GM10248 (cell line): ENCODE measurements around the gene NAGS.
"Not testable (repeated sequence)": the region's sequence is repeated elsewhere in the genome, so short reads cannot be mapped to it uniquely, and the experiment has no call there.

Source experiments
- CTCF ChIA-PET: fragments of 300-600 bp; sonication (Branson Sonifier 250); formaldehyde crosslinking; extraction: SDS; loops from one replicate; lab custom pipeline; 2021; ENCODE audit warnings: antibody characterized with exemption; lab: Yijun Ruan, JAX
- POLR2A ChIA-PET: fragments of 350-650 bp; sonication (Branson Sonifier 250); formaldehyde crosslinking; extraction: SDS; loops from one replicate; lab custom pipeline; 2020; ENCODE audit warnings: antibody characterized with exemption; lab: Yijun Ruan, JAX
- DNase-seq: peaks from one replicate; pipeline ENCODE4 v3.0.0; 2012; ENCODE audit errors: extremely low spot score
- CTCF ChIP-seq: IDR thresholded peaks from 2 replicates; pipeline ENCODE4 v1.5.1; 2012; ENCODE audit warnings: mild to moderate bottlenecking, low read depth; ENCODE audit errors: extremely low read depth, missing control alignments, control extremely low read depth

Gene NAGS

GRCh38 chr17:44044071-44044470 is 39.6 kb downstream of the NAGS start:
- ChIA-PET CTCF (interaction anchor here (0.6 to 3.7 kb wide), 6 partner anchors 9 to 269 kb away, joined by 3 to 57 read pairs (median 3); partner anchors contain the start of gene PPY), POLR2A (interaction anchor here (0.7 kb wide), 1 partner anchor 610 kb away, joined by 3 read pairs; no protein-coding TSS in a partner anchor)
- no peak for TF ChIP-seq CTCF
- DNase-seq, result no peak

GRCh38 chr17:44045486-44045885 is 41.1 kb downstream of the NAGS start:
- ChIA-PET CTCF (interaction anchor here (1.5 kb wide), 1 partner anchor 101 kb away, joined by 6 read pairs; no protein-coding TSS in a partner anchor), POLR2A (no interaction called here)
- TF ChIP-seq CTCF, result no peak
- no peak for DNase-seq

GRCh38 chr17:44046893-44047292 is 42.5 kb downstream of the NAGS start:
- CTCF ChIA-PET, result interaction anchor here (0.9 kb wide), 1 partner anchor 13 kb away, joined by 3 read pairs; no protein-coding TSS in a partner anchor
- DNase-seq, POLR2A ChIA-PET: not testable (repeated sequence)

GRCh38 chr17:44049294-44050060 is 45.1 kb downstream of the NAGS start:
- no peak for DNase-seq
- CTCF ChIA-PET, result interaction anchor here (1.0 to 1.1 kb wide), 2 partner anchors 16 to 56 kb away, joined by 3 read pairs; no protein-coding TSS in a partner anchor
- no peak for TF ChIP-seq CTCF
- POLR2A ChIA-PET, result no interaction called here

- TF ChIP-seq CTCF, result no peak
- ChIA-PET POLR2A (no interaction called here), CTCF (interaction anchor here (1.1 to 1.6 kb wide), 2 partner anchors 9 to 23 kb away, joined by 3 read pairs; no protein-coding TSS in a partner anchor)
Observed at GRCh38 chr17:44053125-44053872, 48.9 kb downstream of the NAGS start.

More at GRCh38 chr17:44053125-44053872, 48.9 kb downstream of the NAGS start:
- DNase-seq, result no peak
